GM10248 (cell line): ENCODE results near the gene MYO15B.
"Not testable (repeated sequence)": the region's sequence is repeated elsewhere in the genome, so short reads cannot be mapped to it uniquely, and the experiment has no call there.

Experiments
- CTCF ChIA-PET: fragments of 300-600 bp; sonication (Branson Sonifier 250); formaldehyde crosslinking; extraction: SDS; loops from one replicate; lab custom pipeline; 2021; ENCODE audit warnings: antibody characterized with exemption; lab: Yijun Ruan, JAX
- POLR2A ChIA-PET: fragments of 350-650 bp; sonication (Branson Sonifier 250); formaldehyde crosslinking; extraction: SDS; loops from one replicate; lab custom pipeline; 2020; ENCODE audit warnings: antibody characterized with exemption; lab: Yijun Ruan, JAX
- DNase-seq: peaks from one replicate; pipeline ENCODE4 v3.0.0; 2012; ENCODE audit errors: extremely low spot score
- CTCF ChIP-seq: IDR thresholded peaks from 2 replicates; pipeline ENCODE4 v1.5.1; 2012; ENCODE audit warnings: mild to moderate bottlenecking, low read depth; ENCODE audit errors: extremely low read depth, missing control alignments, control extremely low read depth

The MYO15B gene

GRCh38 chr17:75634754-75635609, 47.4 kb downstream of the MYO15B start:
- TF ChIP-seq CTCF = no peak
- POLR2A ChIA-PET = no interaction called here
- no peak for DNase-seq
- CTCF ChIA-PET = interaction anchor here (1.0 to 29.8 kb wide), 13 partner anchors 13 to 208 kb away, joined by 4 to 856 read pairs (median 22); partner anchors contain the start of gene ITGB4

GRCh38 chr17:75635610-75636202, 48.1 kb downstream of the MYO15B start:
- POLR2A ChIA-PET = no interaction called here
- no peak for DNase-seq
- CTCF ChIA-PET = interaction anchor here (1.0 to 29.8 kb wide), 5 partner anchors 10 to 114 kb away, joined by 4 to 856 read pairs (median 82); a partner anchor contains a TSS
- no peak for TF ChIP-seq CTCF

DNA sequence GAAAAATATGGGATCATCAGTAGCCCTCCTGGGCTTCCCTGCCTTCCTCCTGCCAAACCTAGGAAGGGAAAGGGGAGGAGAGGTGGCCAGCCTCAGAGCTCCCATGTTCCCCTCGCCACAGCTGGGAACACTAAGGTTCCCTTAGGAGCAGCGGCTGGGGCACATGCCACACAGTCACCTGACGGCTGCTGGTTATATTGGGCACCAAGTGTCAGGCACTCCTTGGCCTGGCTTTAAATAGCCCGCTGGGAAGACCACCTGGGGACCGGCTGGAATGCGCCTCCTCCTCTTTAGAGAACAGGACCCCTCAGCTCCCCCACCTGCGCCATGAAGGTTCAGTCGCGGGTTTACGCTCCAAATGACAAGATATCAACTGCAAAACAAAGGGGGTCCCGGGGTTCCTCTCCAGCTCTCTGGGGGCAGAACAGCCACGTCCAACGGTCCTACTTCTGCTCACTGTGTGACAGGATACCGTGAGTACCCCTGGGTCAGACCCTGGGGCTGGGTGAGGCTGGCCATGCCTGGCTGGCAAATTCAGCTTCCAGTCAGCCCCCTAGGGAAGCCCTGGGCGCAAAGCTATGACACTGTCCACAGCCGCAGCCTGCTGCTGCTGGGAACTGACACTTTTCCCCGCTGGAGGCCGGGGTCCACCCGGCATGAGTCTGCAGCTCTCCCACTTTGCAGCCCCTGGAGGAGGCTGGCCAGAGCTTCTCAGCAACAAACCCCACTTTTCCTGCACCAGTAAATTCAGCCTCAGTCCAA, 49.0 kb downstream of the MYO15B start:
- DNase-seq = no peak
- ChIA-PET POLR2A (no interaction called here), CTCF (interaction anchor here (0.9 to 29.8 kb wide), 6 partner anchors 11 to 113 kb away, joined by 4 to 856 read pairs (median 8); a partner anchor contains a TSS)
- no peak for TF ChIP-seq CTCF

- DNase-seq = no peak
- ChIA-PET CTCF (interaction anchor here (0.9 to 29.8 kb wide), 8 partner anchors 11 to 112 kb away, joined by 3 to 856 read pairs (median 5); a partner anchor contains a TSS), POLR2A (no interaction called here)
- no peak for TF ChIP-seq CTCF
Measured at GRCh38 chr17:75637143-75637538, 49.5 kb downstream of the MYO15B start.

GRCh38 chr17:75637551-75637950, 50.0 kb downstream of the MYO15B start:
- POLR2A ChIA-PET = interaction anchor here (0.5 kb wide), 1 partner anchor 144 kb away, joined by 3 read pairs; no protein-coding TSS in a partner anchor
- TF ChIP-seq CTCF = no peak
- CTCF ChIA-PET = interaction anchor here (0.9 to 29.8 kb wide), 7 partner anchors 12 to 112 kb away, joined by 3 to 856 read pairs (median 6); a partner anchor contains a TSS
- DNase-seq = no peak

- DNase-seq = not testable (repeated sequence)
- POLR2A ChIA-PET = interaction anchor here (0.5 to 0.6 kb wide), 2 partner anchors 29 to 143 kb away, joined by 3 read pairs; no protein-coding TSS in a partner anchor
- CTCF ChIA-PET = interaction anchor here (1.1 to 29.8 kb wide), 6 partner anchors 12 to 111 kb away, joined by 3 to 856 read pairs (median 10); a partner anchor contains a TSS
Measured at GRCh38 chr17:75638039-75638438, 50.4 kb downstream of the MYO15B start.
